ENCODE results near the gene KLF16. TPM values are rescaled to one million over a fixed set of nuclear protein-coding genes. Genes with fewer than 3 reads are reported as not detected.

Gene KLF16
- total and polyA plus RNA-seq, 10 of the 15 experiments (the other 5 are each of a cell fraction or from before 2014, with no cell fraction given), result 0.03 to 41.2 (median 2.6) TPM

- CTCF ChIA-PET, result interaction anchor here (1.2 kb wide), 1 partner anchor 9 kb away, joined by 4 read pairs; no protein-coding TSS in a partner anchor
- ATAC-seq (no peak), FAIRE-seq (no peak), DNase-seq (ENCODE audit: low read depth, low spot score) (no peak)
- BruUV-seq (replicated peaks), result no TSS peak
- H3K79me2 ChIP-seq (ENCODE audit: control insufficient read depth, insufficient read depth, low read length), result peaks cover 67% of the 10 kb centered on the region
- H4K20me1 ChIP-seq (ENCODE audit: control insufficient read depth, insufficient read depth), result peaks cover 3% of the 10 kb centered on the region; the same call in 1 of the 2 replicates
- in situ Hi-C loops (cut with MboI), result no loop called here
- 83% methylated on average over 24 of the region's 25 CpGs for WGBS (ENCODE audit: insufficient coverage, insufficient replicate concordance, low lambda C conversion rate, missing lambda C conversion rate)
- intact Hi-C loops (cut with micrococcal nuclease; ENCODE audit: unreplicated experiment), result no loop called here
- no peaks in the 10 kb centered on the region for H3K27me3 ChIP-seq (replicated peaks in 1 of 2; ENCODE audit: control insufficient read depth in 2 of 2, insufficient read depth in 2 of 2, low read length in 1 of 2)
- peaks cover 0 to 5% of the 10 kb centered on the region in 2 experiments; a peak in 3 of 4 replicates for H3K36me3 ChIP-seq (ENCODE audit: control insufficient read depth in 2 of 2, insufficient read depth in 2 of 2, low read length in 1 of 2)
- no peak overlapping the region for H3K27ac ChIP-seq (ENCODE audit: control insufficient read depth, insufficient read depth)
- H3K9me3 ChIP-seq (replicated peaks; ENCODE audit: control insufficient read depth, insufficient read depth, low read length), result no peaks in the 10 kb centered on the region
- H3K4me1 ChIP-seq (ENCODE audit: control insufficient read depth, insufficient read depth, low read length), result peaks cover 14% of the 10 kb centered on the region
- RAD21 ChIA-PET (ENCODE audit: unreplicated experiment), result no interaction called here
- no peak overlapping the region for H3K9ac ChIP-seq (ENCODE audit: control insufficient read depth, insufficient read depth, low read length)
- no peak overlapping the region for H3K4me2 ChIP-seq (ENCODE audit: control insufficient read depth, insufficient read depth)
- SMC1A ChIA-PET (ENCODE audit: uncharacterized antibody, unreplicated experiment), result no interaction called here
- TF ChIP-seq POLR2A (IDR thresholded peaks at IDR 0.05; ENCODE audit: low read depth, low read length) (peak; percentile 44; the same call in 1 of the 2 replicates), RFX5 (IDR thresholded peaks at IDR 0.05; ENCODE audit: low read depth, low read length) (no peak), FOXK2 (IDR thresholded peaks at IDR 0.05) (no peak), POLR2AphosphoS5 (IDR thresholded peaks at IDR 0.05; ENCODE audit: low read length) (peak; percentile 49; the same call in 1 of the 2 replicates), LARP7 (IDR thresholded peaks at IDR 0.05) (no peak)
- TF ChIP-seq, protein P1, sequence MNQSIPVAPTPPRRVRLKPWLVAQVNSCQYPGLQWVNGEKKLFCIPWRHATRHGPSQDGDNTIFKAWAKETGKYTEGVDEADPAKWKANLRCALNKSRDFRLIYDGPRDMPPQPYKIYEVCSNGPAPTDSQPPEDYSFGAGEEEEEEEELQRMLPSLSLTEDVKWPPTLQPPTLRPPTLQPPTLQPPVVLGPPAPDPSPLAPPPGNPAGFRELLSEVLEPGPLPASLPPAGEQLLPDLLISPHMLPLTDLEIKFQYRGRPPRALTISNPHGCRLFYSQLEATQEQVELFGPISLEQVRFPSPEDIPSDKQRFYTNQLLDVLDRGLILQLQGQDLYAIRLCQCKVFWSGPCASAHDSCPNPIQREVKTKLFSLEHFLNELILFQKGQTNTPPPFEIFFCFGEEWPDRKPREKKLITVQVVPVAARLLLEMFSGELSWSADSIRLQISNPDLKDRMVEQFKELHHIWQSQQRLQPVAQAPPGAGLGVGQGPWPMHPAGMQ (IDR thresholded peaks at IDR 0.05; ENCODE audit: borderline replicate concordance), result no peak
- POLR2A ChIA-PET, result no interaction called here
- H2AFZ ChIP-seq (ENCODE audit: control insufficient read depth, low read depth, low read length), result no peak overlapping the region
- no peak overlapping the region for H3K4me3 ChIP-seq
Measured at GRCh38 chr19:1843646-1844394, 19.6 kb downstream of the KLF16 start.

GRCh38 chr19:1843116-1843515 is 20.3 kb downstream of the KLF16 start:
- ChIA-PET POLR2A (no interaction called here), SMC1A (ENCODE audit: uncharacterized antibody, unreplicated experiment) (no interaction called here), CTCF (interaction anchor here (1.2 kb wide), 1 partner anchor 10 kb away, joined by 4 read pairs; no protein-coding TSS in a partner anchor), RAD21 (ENCODE audit: unreplicated experiment) (no interaction called here)
- Histone ChIP-seq H3K4me1 (ENCODE audit: control insufficient read depth, insufficient read depth, low read length) (peaks cover 13% of the 10 kb centered on the region), H3K9ac (ENCODE audit: control insufficient read depth, insufficient read depth, low read length) (no peak overlapping the region), H3K79me2 (ENCODE audit: control insufficient read depth, insufficient read depth, low read length) (peaks cover 63% of the 10 kb centered on the region), H3K4me2 (ENCODE audit: control insufficient read depth, insufficient read depth) (no peak overlapping the region), H3K9me3 (replicated peaks; ENCODE audit: control insufficient read depth, insufficient read depth, low read length) (no peaks in the 10 kb centered on the region), H3K4me3 (no peak overlapping the region), H2AFZ (ENCODE audit: control insufficient read depth, low read depth, low read length) (no peak overlapping the region), H3K36me3 (ENCODE audit: control insufficient read depth in 2 of 2, insufficient read depth in 2 of 2, low read length in 1 of 2) (peaks cover 0 to 5% of the 10 kb centered on the region in 2 experiments; a peak in 3 of 4 replicates), H3K27ac (ENCODE audit: control insufficient read depth, insufficient read depth) (no peak overlapping the region), H3K27me3 (replicated peaks in 1 of 2; ENCODE audit: control insufficient read depth in 2 of 2, insufficient read depth in 2 of 2, low read length in 1 of 2) (no peaks in the 10 kb centered on the region), H4K20me1 (ENCODE audit: control insufficient read depth, insufficient read depth) (peaks cover 3% of the 10 kb centered on the region; the same call in 1 of the 2 replicates)
- intact Hi-C loops (cut with micrococcal nuclease; ENCODE audit: unreplicated experiment), result no loop called here
- WGBS (ENCODE audit: insufficient coverage, insufficient replicate concordance, low lambda C conversion rate, missing lambda C conversion rate), result 96% methylated on average over 15 of the region's 22 CpGs
- no TSS peak for BruUV-seq (replicated peaks)
- TF ChIP-seq SREBF2 (IDR thresholded peaks at IDR 0.05; ENCODE audit: low read length) (no peak), POLR2A (IDR thresholded peaks at IDR 0.05; ENCODE audit: low read depth, low read length) (peak; percentile 49)
- in situ Hi-C loops (cut with MboI), result no loop called here
- ATAC-seq (no peak), FAIRE-seq (no peak), DNase-seq (ENCODE audit: low read depth, low spot score) (no peak)
